GM13976 (cell line): ENCODE data around the gene RASSF8.

Experiments used
- DNase-seq: peaks from one replicate; pipeline ENCODE4 v3.0.0; 2012; ENCODE audit warnings: low spot score
- in situ Hi-C: fragments of 300-500 bp; cut with MboI; formaldehyde crosslinking; loops from one replicate; pipeline ENCODE4 v1.12.0; 2022; ENCODE audit warnings: low sequenced_read_pairs, mixed read lengths, inconsistent platforms; ENCODE audit not compliant: unreplicated experiment
- TF ChIP-seq, protein P1 (sequence below): IDR thresholded peaks from 2 replicates; pipeline ENCODE4 v1.5.1; 2012; ENCODE audit warnings: borderline replicate concordance, mild to moderate bottlenecking; ENCODE audit not compliant: insufficient read depth; ENCODE audit errors: extremely low read depth, missing control alignments, control extremely low read depth

The RASSF8 gene

DNA sequence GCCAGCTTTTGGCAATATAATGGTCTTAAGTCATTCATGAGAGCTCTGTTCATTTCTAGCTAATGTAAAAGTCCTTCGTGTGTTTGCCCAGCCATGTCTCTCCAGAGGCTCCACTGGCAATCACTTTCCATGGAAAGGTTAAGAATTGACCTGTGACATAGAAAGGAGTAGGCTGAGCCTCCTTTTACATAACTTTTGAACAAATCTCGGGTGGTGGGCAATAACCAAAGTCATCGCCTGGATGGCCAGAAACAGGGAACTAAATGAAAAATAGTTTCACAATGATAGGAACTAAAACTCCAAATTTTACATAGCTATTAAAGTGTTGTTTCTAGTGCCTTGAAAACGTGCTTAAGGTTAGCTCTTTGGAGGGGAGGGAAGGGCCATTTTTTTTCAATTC, 159.8 kb downstream of the RASSF8 start:
- DNase-seq = no peak
- in situ Hi-C loops = loop anchor here (25.0 kb wide), 1 partner anchor 744 kb away; no protein-coding TSS in a partner anchor
- TF ChIP-seq, protein P1, sequence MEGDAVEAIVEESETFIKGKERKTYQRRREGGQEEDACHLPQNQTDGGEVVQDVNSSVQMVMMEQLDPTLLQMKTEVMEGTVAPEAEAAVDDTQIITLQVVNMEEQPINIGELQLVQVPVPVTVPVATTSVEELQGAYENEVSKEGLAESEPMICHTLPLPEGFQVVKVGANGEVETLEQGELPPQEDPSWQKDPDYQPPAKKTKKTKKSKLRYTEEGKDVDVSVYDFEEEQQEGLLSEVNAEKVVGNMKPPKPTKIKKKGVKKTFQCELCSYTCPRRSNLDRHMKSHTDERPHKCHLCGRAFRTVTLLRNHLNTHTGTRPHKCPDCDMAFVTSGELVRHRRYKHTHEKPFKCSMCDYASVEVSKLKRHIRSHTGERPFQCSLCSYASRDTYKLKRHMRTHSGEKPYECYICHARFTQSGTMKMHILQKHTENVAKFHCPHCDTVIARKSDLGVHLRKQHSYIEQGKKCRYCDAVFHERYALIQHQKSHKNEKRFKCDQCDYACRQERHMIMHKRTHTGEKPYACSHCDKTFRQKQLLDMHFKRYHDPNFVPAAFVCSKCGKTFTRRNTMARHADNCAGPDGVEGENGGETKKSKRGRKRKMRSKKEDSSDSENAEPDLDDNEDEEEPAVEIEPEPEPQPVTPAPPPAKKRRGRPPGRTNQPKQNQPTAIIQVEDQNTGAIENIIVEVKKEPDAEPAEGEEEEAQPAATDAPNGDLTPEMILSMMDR = no peak

GRCh38 chr12:26119391-26119989, 161.0 kb downstream of the RASSF8 start:
- TF ChIP-seq, protein P1 = peak; percentile 47
- in situ Hi-C loops = loop anchor here (25.0 kb wide), 1 partner anchor 743 kb away; no protein-coding TSS in a partner anchor
- DNase-seq = no peak

DNA sequence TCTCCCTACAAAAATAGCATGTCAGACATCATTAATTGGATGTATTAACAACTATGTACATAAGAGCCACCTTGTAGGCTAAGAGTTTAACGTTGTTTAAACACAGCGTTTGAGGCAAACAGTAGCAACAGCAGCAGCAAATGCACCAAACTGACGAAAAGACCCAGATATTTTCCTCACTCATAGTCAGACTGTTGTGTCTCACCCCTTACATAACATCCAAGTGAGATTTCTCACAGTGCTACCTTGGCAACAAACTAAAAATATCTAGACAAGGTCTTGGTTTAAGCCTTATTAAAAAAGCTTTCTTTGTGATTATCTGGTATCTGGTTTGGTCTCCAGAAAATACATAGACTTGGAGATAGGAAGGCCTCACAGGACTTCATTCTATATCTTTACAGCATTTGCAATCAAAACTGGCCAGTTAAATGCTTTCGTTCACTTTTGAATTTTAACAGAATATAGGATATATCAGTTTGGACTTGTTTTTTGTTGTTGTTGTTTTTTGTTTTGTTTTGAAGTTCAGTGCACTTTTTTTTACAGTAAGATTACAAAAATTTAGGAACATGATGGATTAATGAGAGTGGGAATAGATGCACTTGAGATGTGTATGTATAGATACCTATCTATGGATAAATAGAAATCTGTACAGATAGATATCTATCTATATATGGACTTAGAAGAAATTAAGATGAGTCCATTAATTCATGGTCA, 162.2 kb downstream of the RASSF8 start:
- in situ Hi-C loops = loop anchor here (25.0 kb wide), 1 partner anchor 742 kb away; no protein-coding TSS in a partner anchor
- TF ChIP-seq, protein P1 = no peak
- no peak for DNase-seq

DNA sequence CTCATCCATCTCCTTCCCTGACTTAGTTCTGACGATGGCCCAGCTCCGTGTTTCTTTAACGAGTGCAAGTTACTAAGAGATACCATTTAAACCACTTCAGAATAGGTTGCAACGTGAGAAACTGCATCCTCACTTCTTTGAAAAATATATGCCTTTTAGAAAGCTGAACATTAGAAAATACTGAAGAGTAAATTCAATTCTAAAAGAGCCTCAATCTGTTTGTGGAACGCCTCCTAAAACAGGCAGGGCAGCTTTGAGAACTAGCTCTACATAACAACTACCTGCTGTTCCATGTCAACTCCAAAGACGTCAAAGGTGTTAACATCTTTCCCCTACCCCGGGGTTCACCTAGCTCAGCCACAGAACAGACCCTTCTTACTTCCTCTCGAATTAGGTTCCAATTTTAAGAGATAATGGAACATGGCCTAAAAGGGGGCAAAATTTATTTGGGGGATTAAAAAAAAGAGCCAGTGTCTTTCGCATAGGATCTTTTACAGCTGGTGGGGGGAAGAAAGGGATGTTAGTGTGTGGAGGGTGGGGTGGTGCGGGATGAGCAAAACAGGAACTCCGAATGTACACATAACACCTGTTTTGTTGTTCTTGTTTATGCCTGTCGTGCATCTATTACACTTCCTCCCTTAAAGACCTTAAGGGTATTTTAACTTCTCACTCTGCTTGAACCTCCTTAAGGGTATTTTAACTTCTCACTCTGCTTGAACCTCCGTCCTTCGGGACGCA, 163.0 kb downstream of the RASSF8 start:
- no peak for DNase-seq
- TF ChIP-seq, protein P1 = no peak
- in situ Hi-C loops = loop anchor here (25.0 kb wide), 1 partner anchor 741 kb away; no protein-coding TSS in a partner anchor

DNA sequence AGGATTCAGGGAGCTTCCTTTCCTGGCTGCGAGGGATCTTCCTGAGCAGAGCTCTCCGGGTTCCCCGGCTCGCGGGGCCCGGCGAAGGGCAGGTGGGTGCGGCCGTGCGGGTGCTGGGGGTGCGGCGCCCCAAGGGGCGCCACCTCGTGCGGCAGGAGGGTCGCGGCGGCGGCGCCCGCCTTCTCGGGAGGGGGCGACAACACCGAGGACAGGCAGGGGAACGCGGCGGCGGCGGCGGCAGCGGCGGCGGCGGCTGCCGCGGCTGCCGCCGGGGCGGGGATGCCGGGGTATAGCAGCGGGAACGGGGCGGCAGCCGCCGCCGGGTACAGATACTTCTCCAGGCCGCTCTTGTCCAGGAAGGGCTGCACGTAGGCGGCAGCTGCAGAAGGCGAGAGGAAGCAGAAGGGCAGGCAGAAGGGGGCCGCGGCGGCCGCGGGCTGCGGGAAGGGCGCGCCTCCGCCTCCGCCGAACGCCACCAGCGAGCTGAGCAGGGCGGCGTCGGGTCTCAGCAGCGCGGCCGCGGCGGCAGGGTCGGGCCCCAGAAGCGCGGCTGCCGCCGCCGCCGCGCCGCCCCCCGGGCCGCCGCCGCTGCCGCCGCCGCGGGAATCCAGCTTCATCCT, 163.7 kb downstream of the RASSF8 start:
- TF ChIP-seq, protein P1 = no peak
- peak; percentile 60 for DNase-seq
- in situ Hi-C loops = loop anchor here (25.0 kb wide), 1 partner anchor 740 kb away; no protein-coding TSS in a partner anchor
